ENCODE data around the gene RAB31.

GRCh38 chr18:9726175-9726574 is 18.1 kb downstream of the RAB31 start:
- TF ChIP-seq, protein P1, sequence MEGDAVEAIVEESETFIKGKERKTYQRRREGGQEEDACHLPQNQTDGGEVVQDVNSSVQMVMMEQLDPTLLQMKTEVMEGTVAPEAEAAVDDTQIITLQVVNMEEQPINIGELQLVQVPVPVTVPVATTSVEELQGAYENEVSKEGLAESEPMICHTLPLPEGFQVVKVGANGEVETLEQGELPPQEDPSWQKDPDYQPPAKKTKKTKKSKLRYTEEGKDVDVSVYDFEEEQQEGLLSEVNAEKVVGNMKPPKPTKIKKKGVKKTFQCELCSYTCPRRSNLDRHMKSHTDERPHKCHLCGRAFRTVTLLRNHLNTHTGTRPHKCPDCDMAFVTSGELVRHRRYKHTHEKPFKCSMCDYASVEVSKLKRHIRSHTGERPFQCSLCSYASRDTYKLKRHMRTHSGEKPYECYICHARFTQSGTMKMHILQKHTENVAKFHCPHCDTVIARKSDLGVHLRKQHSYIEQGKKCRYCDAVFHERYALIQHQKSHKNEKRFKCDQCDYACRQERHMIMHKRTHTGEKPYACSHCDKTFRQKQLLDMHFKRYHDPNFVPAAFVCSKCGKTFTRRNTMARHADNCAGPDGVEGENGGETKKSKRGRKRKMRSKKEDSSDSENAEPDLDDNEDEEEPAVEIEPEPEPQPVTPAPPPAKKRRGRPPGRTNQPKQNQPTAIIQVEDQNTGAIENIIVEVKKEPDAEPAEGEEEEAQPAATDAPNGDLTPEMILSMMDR (IDR thresholded peaks at IDR 0.05): no peak
- no peak for TF ChIP-seq POLR2A (IDR thresholded peaks at IDR 0.05; ENCODE audit: low read depth)
- TF ChIP-seq EP300 (IDR thresholded peaks at IDR 0.05): no peak

Data from esophagus muscularis mucosa (tissue), 4 donors.